ENCODE results near the gene DISP2. TPM values are rescaled to one million over a fixed set of nuclear protein-coding genes. Genes with fewer than 3 reads are reported as not detected.

The DISP2 gene, protein sequence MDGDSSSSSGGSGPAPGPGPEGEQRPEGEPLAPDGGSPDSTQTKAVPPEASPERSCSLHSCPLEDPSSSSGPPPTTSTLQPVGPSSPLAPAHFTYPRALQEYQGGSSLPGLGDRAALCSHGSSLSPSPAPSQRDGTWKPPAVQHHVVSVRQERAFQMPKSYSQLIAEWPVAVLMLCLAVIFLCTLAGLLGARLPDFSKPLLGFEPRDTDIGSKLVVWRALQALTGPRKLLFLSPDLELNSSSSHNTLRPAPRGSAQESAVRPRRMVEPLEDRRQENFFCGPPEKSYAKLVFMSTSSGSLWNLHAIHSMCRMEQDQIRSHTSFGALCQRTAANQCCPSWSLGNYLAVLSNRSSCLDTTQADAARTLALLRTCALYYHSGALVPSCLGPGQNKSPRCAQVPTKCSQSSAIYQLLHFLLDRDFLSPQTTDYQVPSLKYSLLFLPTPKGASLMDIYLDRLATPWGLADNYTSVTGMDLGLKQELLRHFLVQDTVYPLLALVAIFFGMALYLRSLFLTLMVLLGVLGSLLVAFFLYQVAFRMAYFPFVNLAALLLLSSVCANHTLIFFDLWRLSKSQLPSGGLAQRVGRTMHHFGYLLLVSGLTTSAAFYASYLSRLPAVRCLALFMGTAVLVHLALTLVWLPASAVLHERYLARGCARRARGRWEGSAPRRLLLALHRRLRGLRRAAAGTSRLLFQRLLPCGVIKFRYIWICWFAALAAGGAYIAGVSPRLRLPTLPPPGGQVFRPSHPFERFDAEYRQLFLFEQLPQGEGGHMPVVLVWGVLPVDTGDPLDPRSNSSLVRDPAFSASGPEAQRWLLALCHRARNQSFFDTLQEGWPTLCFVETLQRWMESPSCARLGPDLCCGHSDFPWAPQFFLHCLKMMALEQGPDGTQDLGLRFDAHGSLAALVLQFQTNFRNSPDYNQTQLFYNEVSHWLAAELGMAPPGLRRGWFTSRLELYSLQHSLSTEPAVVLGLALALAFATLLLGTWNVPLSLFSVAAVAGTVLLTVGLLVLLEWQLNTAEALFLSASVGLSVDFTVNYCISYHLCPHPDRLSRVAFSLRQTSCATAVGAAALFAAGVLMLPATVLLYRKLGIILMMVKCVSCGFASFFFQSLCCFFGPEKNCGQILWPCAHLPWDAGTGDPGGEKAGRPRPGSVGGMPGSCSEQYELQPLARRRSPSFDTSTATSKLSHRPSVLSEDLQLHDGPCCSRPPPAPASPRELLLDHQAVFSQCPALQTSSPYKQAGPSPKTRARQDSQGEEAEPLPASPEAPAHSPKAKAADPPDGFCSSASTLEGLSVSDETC (N-terminal part only)
- 1 to 10 TPM in 2 of 6 donors, under 1 TPM in 4; 0.14 to 2.0 (median 0.70) TPM for total RNA-seq
- polyA plus RNA-seq: 1 to 10 TPM; 4.1 TPM

- TF ChIP-seq, protein P1, sequence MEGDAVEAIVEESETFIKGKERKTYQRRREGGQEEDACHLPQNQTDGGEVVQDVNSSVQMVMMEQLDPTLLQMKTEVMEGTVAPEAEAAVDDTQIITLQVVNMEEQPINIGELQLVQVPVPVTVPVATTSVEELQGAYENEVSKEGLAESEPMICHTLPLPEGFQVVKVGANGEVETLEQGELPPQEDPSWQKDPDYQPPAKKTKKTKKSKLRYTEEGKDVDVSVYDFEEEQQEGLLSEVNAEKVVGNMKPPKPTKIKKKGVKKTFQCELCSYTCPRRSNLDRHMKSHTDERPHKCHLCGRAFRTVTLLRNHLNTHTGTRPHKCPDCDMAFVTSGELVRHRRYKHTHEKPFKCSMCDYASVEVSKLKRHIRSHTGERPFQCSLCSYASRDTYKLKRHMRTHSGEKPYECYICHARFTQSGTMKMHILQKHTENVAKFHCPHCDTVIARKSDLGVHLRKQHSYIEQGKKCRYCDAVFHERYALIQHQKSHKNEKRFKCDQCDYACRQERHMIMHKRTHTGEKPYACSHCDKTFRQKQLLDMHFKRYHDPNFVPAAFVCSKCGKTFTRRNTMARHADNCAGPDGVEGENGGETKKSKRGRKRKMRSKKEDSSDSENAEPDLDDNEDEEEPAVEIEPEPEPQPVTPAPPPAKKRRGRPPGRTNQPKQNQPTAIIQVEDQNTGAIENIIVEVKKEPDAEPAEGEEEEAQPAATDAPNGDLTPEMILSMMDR (IDR thresholded peaks at IDR 0.05): no peak
- no peak within 1 kb of the TSS for H3K27ac ChIP-seq
- peaks cover 0 to 3% (median 0%) of the 10 kb centered on the region in 3 donors for H3K4me1 ChIP-seq
- intact Hi-C loops (cut with DNase I): no loop called here
- H3K36me3 ChIP-seq: no peaks in the 10 kb centered on the region
- H3K4me3 ChIP-seq: peak within 1 kb of the TSS; percentile 34 to 61 (median 39)
- 2 to 4% methylated on average over 43 to 82 of the region's 82 CpGs for WGBS, 2 donors
- ATAC-seq: peak; percentile 93 to 96 (median 95)
- no peak for FAIRE-seq
- peak; percentile 80 to 98 (median 93) for DNase-seq
- no peaks in the 10 kb centered on the region for H3K27me3 ChIP-seq
- H3K9me3 ChIP-seq: no peaks in the 10 kb centered on the region
Observed at GRCh38 chr15:40357723-40358470, at the start of gene DISP2. Gene DISP2, plus strand, starts transcription at chr15:40358219. Its CDS starts 103 bp downstream, at chr15:40358322.

- no peak for FAIRE-seq
- 89 to 96% methylated on average over 8 of the region's 8 CpGs for WGBS, 2 donors
Observed at GRCh38 chr15:40309344-40309862, 48.6 kb upstream of the DISP2 start.

DNA sequence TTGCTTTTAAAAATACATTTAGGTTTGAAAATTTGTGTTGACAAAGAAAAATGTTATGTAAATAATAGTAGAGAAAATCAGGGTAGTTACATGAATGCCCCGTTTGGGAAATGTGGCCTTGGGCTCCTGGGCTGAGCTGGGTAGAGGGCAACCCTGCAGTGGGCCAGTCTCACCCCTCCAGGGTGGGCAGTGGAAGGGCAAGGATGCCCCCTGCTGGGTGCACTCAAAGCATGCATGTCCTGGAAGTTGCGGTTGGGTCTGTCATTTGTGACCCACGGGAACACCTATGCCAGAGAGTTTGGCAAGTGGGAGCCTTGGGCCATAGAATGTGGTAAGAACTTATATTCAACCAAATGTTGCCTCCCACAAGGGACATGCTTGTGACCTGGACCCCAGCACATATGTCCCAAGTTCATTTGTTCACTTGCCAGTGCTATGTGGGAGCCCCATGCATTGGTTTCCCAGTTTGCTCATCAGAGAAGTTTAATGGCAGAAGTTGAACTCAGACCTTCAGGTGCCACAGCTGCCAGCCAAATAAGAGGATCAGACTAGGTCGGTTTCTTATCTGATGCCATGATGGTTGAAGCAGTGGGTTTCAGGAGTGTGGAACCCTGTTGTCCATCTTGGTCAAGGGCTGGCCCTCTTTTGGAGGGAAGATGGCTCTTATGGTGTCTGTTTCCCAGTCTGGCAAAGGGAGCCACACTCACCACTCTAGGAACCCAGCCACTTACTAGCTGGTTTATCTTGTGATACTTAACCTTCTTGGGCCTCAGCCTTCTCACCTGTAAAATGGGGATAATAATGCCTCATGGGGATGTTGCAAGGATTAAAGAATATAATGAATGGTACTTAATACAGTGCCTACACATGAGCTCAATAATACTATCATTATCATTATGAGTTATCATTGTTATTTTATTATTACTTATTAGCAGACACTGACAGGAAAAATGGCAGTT is 47.7 kb upstream of the DISP2 start:
- ATAC-seq: peak in 3 of 4 donors; percentile 55 to 66 (median 58)
- H3K36me3 ChIP-seq: no peaks in the 10 kb centered on the region
- DNase-seq: peak in 4 of 6 donors; percentile 49 to 78 (median 56)
- intact Hi-C loops (cut with DNase I): no loop called here
- peaks cover 0 to 14% (median 8%) of the 10 kb centered on the region in 3 donors for H3K4me1 ChIP-seq
- H3K4me3 ChIP-seq: no peak overlapping the region
- no peaks in the 10 kb centered on the region for H3K9me3 ChIP-seq
- no peaks in the 10 kb centered on the region for H3K27me3 ChIP-seq
- WGBS, 2 donors: 13 to 20% methylated on average over 4 of the region's 4 CpGs
- TF ChIP-seq, protein P1 (IDR thresholded peaks at IDR 0.05): peak; percentile 39 to 56 (median 46)
- FAIRE-seq: no peak
- H3K27ac ChIP-seq: no peak overlapping the region

More at GRCh38 chr15:40309344-40309862, 48.6 kb upstream of the DISP2 start:
- H3K27me3 ChIP-seq: no peaks in the 10 kb centered on the region
- H3K36me3 ChIP-seq: no peaks in the 10 kb centered on the region
- no peak for ATAC-seq
- TF ChIP-seq, protein P1 (IDR thresholded peaks at IDR 0.05): no peak
- H3K9me3 ChIP-seq: no peaks in the 10 kb centered on the region
- intact Hi-C loops (cut with DNase I): no loop called here
- no peak overlapping the region for H3K4me3 ChIP-seq
- peaks cover 0 to 14% (median 8%) of the 10 kb centered on the region in 3 donors for H3K4me1 ChIP-seq
- peak in 1 of 6 donors; percentile 24 for DNase-seq
- no peak overlapping the region for H3K27ac ChIP-seq

Data from pancreas (tissue), 10 donors.